CD4-positive, CD25-positive, alpha-beta regulatory T cell (primary cell): ENCODE data around the gene ZNF699. TPM values are rescaled to one million over a fixed set of nuclear protein-coding genes. Genes with fewer than 3 reads are reported as not detected.
"Not testable (repeated sequence)": the region's sequence is repeated elsewhere in the genome, so short reads cannot be mapped to it uniquely, and the experiment has no call there.

ENCODE experiments used
- ATAC-seq, 2 donors: fragments of 150-1000 bp; cut with Tn5 transposase; one replicate each; pipeline ENCODE4 v1.10.0; 2021; ENCODE audit warnings: low read depth in 2 of 2, moderate number of reproducible peaks in 2 of 2, moderate library complexity in 1 of 2
- DNase-seq, 3 donors: peaks; one replicate each; pipeline versions ENCODE4 v3.0.0 to v3.0.0-alpha.2; 2012 to 2022; ENCODE audit warnings: mixed read lengths in 1 of 3
- H3K27ac ChIP-seq: one replicate; pipeline ENCODE4 v1.7.0; 2013; ENCODE audit warnings: mild to moderate bottlenecking, low read length; ENCODE audit not compliant: insufficient read depth, poor library complexity, severe bottlenecking
- H3K27me3 ChIP-seq: one replicate; pipeline ENCODE4 v1.7.0; 2013; ENCODE audit warnings: low read length; ENCODE audit not compliant: control insufficient read depth, insufficient read depth
- H3K36me3 ChIP-seq: one replicate; pipeline ENCODE4 v1.7.0; 2013; ENCODE audit warnings: mild to moderate bottlenecking, low read length, moderate library complexity; ENCODE audit not compliant: control insufficient read depth, insufficient read depth
- H3K4me1 ChIP-seq: 2 replicates; pipeline ENCODE4 v1.7.0; 2013; ENCODE audit warnings: mild to moderate bottlenecking, low read length; ENCODE audit not compliant: insufficient read depth, control insufficient read depth, poor library complexity, severe bottlenecking
- H3K4me3 ChIP-seq: one replicate; pipeline ENCODE4 v1.7.0; 2013; ENCODE audit warnings: low read depth, mild to moderate bottlenecking, low read length, moderate library complexity
- H3K9me3 ChIP-seq, 2 experiments: 1 replicate in 1 of 2; 2 replicates in 1 of 2; pipeline ENCODE4 v1.7.0; 2013; ENCODE audit warnings: low read length in 2 of 2, mild to moderate bottlenecking in 1 of 2, moderate library complexity in 1 of 2; ENCODE audit not compliant: control insufficient read depth in 2 of 2
- H3K27ac Mint-ChIP-seq, 3 donors: one replicate each; pipeline ENCODE4 v1.8.0; 2020 to 2022; ENCODE audit warnings: mild to moderate bottlenecking in 3 of 3, mixed read lengths in 3 of 3, moderate library complexity in 2 of 3
- H3K27me3 Mint-ChIP-seq: one replicate; pipeline ENCODE4 v1.8.0; 2022; ENCODE audit warnings: mild to moderate bottlenecking, mixed read lengths
- H3K36me3 Mint-ChIP-seq: one replicate; pipeline ENCODE4 v1.8.0; 2020; ENCODE audit warnings: mixed read lengths
- H3K4me1 Mint-ChIP-seq, 4 donors: one replicate each; pipeline ENCODE4 v1.8.0; 2020 to 2022; ENCODE audit warnings: mixed read lengths in 4 of 4, mild to moderate bottlenecking in 1 of 4
- H3K4me3 Mint-ChIP-seq, 4 donors: one replicate each; pipeline ENCODE4 v1.8.0; 2020 to 2022; ENCODE audit warnings: mild to moderate bottlenecking in 4 of 4, mixed read lengths in 4 of 4, moderate library complexity in 3 of 4
- H3K9me3 Mint-ChIP-seq, 7 donors: one replicate each; pipeline ENCODE4 v1.8.0; 2020 to 2022; ENCODE audit warnings: mixed read lengths in 7 of 7, mild to moderate bottlenecking in 3 of 7, moderate library complexity in 2 of 7
- polyA plus RNA-seq, 4 donors: library from polyadenylated mRNA; unstranded; fragments of 300-500 nt; fragmentation: Illumina TruSeq; gene quantifications; one replicate each; pipeline ENCODE4 v1.2.3, GENCODE V29; 2021
- total RNA-seq: library from RNA; stranded (reverse); gene quantifications from one replicate; pipeline ENCODE4 v1.2.3, GENCODE V29; 2022

The ZNF699 gene
- total and polyA plus RNA-seq, 5 donors from 2014 or later: 11.7 to 41.7 (median 14.2) TPM

- Histone ChIP-seq H3K4me1 (no peaks in the 10 kb centered on the region), H3K4me3 (no peak overlapping the region), H3K9me3 (peaks cover 68 to 69% of the 10 kb centered on the region in 2 experiments), H3K27me3 (no peaks in the 10 kb centered on the region), H3K27ac (no peak overlapping the region), H3K36me3 (peaks cover 13% of the 10 kb centered on the region)
- H3K4me3 Mint-ChIP-seq: no peak overlapping the region
- peaks cover 0 to 4% (median 0%) of the 10 kb centered on the region in 4 donors for H3K4me1 Mint-ChIP-seq
- ATAC-seq: no peak
- H3K9me3 Mint-ChIP-seq: peaks cover 4 to 64% (median 25%) of the 10 kb centered on the region in 7 donors
- no peaks in the 10 kb centered on the region for H3K27me3 Mint-ChIP-seq
- peaks cover 24% of the 10 kb centered on the region for H3K36me3 Mint-ChIP-seq
- no peak for DNase-seq
- no peak overlapping the region for H3K27ac Mint-ChIP-seq
Observed at GRCh38 chr19:9289231-9289884, 20.3 kb downstream of the ZNF699 start.

- H3K36me3 ChIP-seq, H3K27ac ChIP-seq, ATAC-seq, H3K27me3 Mint-ChIP-seq, H3K36me3 Mint-ChIP-seq, H3K27ac Mint-ChIP-seq, H3K4me1 ChIP-seq, H3K27me3 ChIP-seq, H3K4me3 ChIP-seq, H3K4me1 Mint-ChIP-seq, DNase-seq: not testable (repeated sequence)
- H3K9me3 ChIP-seq: peaks cover 23 to 24% of the 10 kb centered on the region in 2 experiments
- Mint-ChIP-seq H3K4me3 (peak overlapping the region in 1 of 4 donors; percentile 60), H3K9me3 (peaks cover 2 to 41% (median 14%) of the 10 kb centered on the region in 7 donors)
Observed at GRCh38 chr19:9283485-9283884, 26.2 kb downstream of the ZNF699 start.

- ATAC-seq (no peak), DNase-seq (no peak)
- Histone ChIP-seq H3K4me1 (no peaks in the 10 kb centered on the region), H3K27me3 (no peaks in the 10 kb centered on the region), H3K4me3 (no peak overlapping the region), H3K27ac (no peak overlapping the region), H3K9me3 (peaks cover 0 to 5% of the 10 kb centered on the region in 2 experiments), H3K36me3 (no peaks in the 10 kb centered on the region)
- Mint-ChIP-seq H3K4me1 (no peaks in the 10 kb centered on the region), H3K27ac (no peak overlapping the region), H3K9me3 (peaks cover 4 to 10% (median 9%) of the 10 kb centered on the region in 7 donors), H3K27me3 (peaks cover 5% of the 10 kb centered on the region), H3K36me3 (no peaks in the 10 kb centered on the region), H3K4me3 (no peak overlapping the region)
Observed at GRCh38 chr19:9251236-9251635, 58.4 kb downstream of the ZNF699 start.

- H3K4me1 ChIP-seq: no peaks in the 10 kb centered on the region
- no peak within 1 kb of the TSS for H3K27ac ChIP-seq
- H3K4me3 ChIP-seq: no peak within 1 kb of the TSS
- Mint-ChIP-seq H3K4me3 (no peak within 1 kb of the TSS), H3K9me3 (peaks cover 4 to 9% (median 7%) of the 10 kb centered on the region in 7 donors), H3K36me3 (no peaks in the 10 kb centered on the region), H3K4me1 (no peaks in the 10 kb centered on the region), H3K27me3 (peaks cover 5% of the 10 kb centered on the region), H3K27ac (peak within 1 kb of the TSS in 1 of 3 donors; percentile 29)
- no peaks in the 10 kb centered on the region for H3K36me3 ChIP-seq
- H3K27me3 ChIP-seq: no peaks in the 10 kb centered on the region
- DNase-seq: no peak
- H3K9me3 ChIP-seq: peaks cover 0 to 2% of the 10 kb centered on the region in 2 experiments
- no peak for ATAC-seq
Observed at GRCh38 chr19:9250630-9251029, 59.0 kb downstream of the ZNF699 start, which contains the start of gene OR7E24. OR7E24 (plus strand) TSS chr19:9250930; CDS start chr19:9251044, 114 bp downstream.

Other genes with a start within 250 kb of the ZNF699 start
- gene OR1M1, start 222.8 kb downstream of the ZNF699 start, total RNA-seq: not detected
- gene OR1M1, start 222.8 kb downstream of the ZNF699 start, polyA plus RNA-seq: not detected
- not detected for gene OR7G2, start 202.4 kb downstream of the ZNF699 start, total RNA-seq
- gene OR7G2, start 202.4 kb downstream of the ZNF699 start, polyA plus RNA-seq: not detected
- gene OR7G1, start 194.1 kb downstream of the ZNF699 start, total RNA-seq: not detected
- not detected for gene OR7G1, start 194.1 kb downstream of the ZNF699 start, polyA plus RNA-seq
- gene OR7G3, start 182.9 kb downstream of the ZNF699 start, total RNA-seq: not detected
- not detected for gene OR7G3, start 182.9 kb downstream of the ZNF699 start, polyA plus RNA-seq
- gene ZNF317, start 169.4 kb downstream of the ZNF699 start, total RNA-seq: 92.4 TPM
- 10 to 100 TPM; 27.5 to 42.5 (median 37.0) TPM for gene ZNF317, start 169.4 kb downstream of the ZNF699 start, polyA plus RNA-seq
- gene OR7D2, start 130.9 kb downstream of the ZNF699 start, total RNA-seq: not detected
- gene OR7D2, start 130.9 kb downstream of the ZNF699 start, polyA plus RNA-seq: not detected
- not detected for gene OR7D4, start 90.2 kb downstream of the ZNF699 start, total RNA-seq
- gene OR7D4, start 90.2 kb downstream of the ZNF699 start, polyA plus RNA-seq: not detected
- not detected for gene OR7E24, start 58.9 kb downstream of the ZNF699 start, total RNA-seq
- not detected for gene OR7E24, start 58.9 kb downstream of the ZNF699 start, polyA plus RNA-seq
- gene ZNF559, start 14.3 kb upstream of the ZNF699 start, total RNA-seq: 12.2 TPM
- gene ZNF559, start 14.3 kb upstream of the ZNF699 start, polyA plus RNA-seq: 10 to 100 TPM; 22.0 to 37.3 (median 33.7) TPM
- 0.81 TPM for gene ZNF177, start 53.2 kb upstream of the ZNF699 start, total RNA-seq
- under 1 TPM; 0.19 to 0.67 (median 0.61) TPM for gene ZNF177, start 53.2 kb upstream of the ZNF699 start, polyA plus RNA-seq
- gene ZNF266, start 125.7 kb upstream of the ZNF699 start, total RNA-seq: 63.3 TPM
- 10 to 100 TPM; 19.9 to 23.3 (median 21.4) TPM for gene ZNF266, start 125.7 kb upstream of the ZNF699 start, polyA plus RNA-seq
- gene ZNF560, start 188.8 kb upstream of the ZNF699 start, total RNA-seq: not detected
- not detected for gene ZNF560, start 188.8 kb upstream of the ZNF699 start, polyA plus RNA-seq
- 10.6 TPM for gene ZNF426, start 228.8 kb upstream of the ZNF699 start, total RNA-seq
- gene ZNF426, start 228.8 kb upstream of the ZNF699 start, polyA plus RNA-seq: 10 to 100 TPM in 3 of 4 donors, 1 to 10 TPM in 1; 8.9 to 14.8 (median 12.6) TPM